ENCODE results near the gene SLC10A7. TPM values are rescaled to one million over a fixed set of nuclear protein-coding genes. Genes with fewer than 3 reads are reported as not detected.

SLC10A7 gene
- total and polyA plus RNA-seq, 2 of the 4 experiments (the other 2 are of a cell fraction): 5.2 to 8.4 TPM

GRCh38 chr4:146435962-146436361 is 85.8 kb downstream of the SLC10A7 start:
- Histone ChIP-seq H3K27ac (ENCODE audit: insufficient read depth, low read length) (no peak overlapping the region), H4K20me1 (ENCODE audit: insufficient read depth, low read length) (no peaks in the 10 kb centered on the region), H3K27me3 (ENCODE audit: control insufficient read depth, insufficient read depth, low read length) (no peaks in the 10 kb centered on the region), H3K18ac (ENCODE audit: low read depth, low read length) (no peak overlapping the region), H3K4ac (ENCODE audit: low read depth, low read length) (no peak overlapping the region), H3K56ac (ENCODE audit: extremely low read depth, insufficient read depth, low read length) (no peak overlapping the region), H2AFZ (replicated peaks; ENCODE audit: low read length, poor library complexity) (no peak overlapping the region), H3K23ac (ENCODE audit: low read depth, low read length) (no peak overlapping the region), H3K79me1 (ENCODE audit: low read depth in 1 of 2, low read length in 2 of 2) (no peaks in the 10 kb centered on the region), H2AK9ac (replicated peaks; ENCODE audit: low read depth, low read length, poor library complexity) (no peak overlapping the region), H3K9me1 (ENCODE audit: insufficient read depth, low read length) (no peaks in the 10 kb centered on the region), H3K9me3 (ENCODE audit: control insufficient read depth, insufficient read depth, low read length) (no peaks in the 10 kb centered on the region), H3K4me2 (ENCODE audit: low read depth, low read length) (no peak overlapping the region), H2BK5ac (ENCODE audit: low read depth, low read length, poor library complexity, severe bottlenecking) (no peak overlapping the region), H2BK15ac (ENCODE audit: low read depth, low read length) (no peak overlapping the region), H3K14ac (replicated peaks; ENCODE audit: low read depth, low read length) (no peak overlapping the region), H4K91ac (ENCODE audit: insufficient read depth, low read depth, low read length) (no peak overlapping the region), H3K36me3 (ENCODE audit: control insufficient read depth, insufficient read depth, low read length) (no peaks in the 10 kb centered on the region), H3K4me1 (ENCODE audit: control insufficient read depth, insufficient read depth, low read length) (no peaks in the 10 kb centered on the region; the same call in 1 of the 2 replicates), H4K8ac (ENCODE audit: low read depth in 2 of 2, low read length in 2 of 2) (no peak overlapping the region), H3K4me3 (ENCODE audit: insufficient read depth, low read depth, low read length) (no peak overlapping the region), H2AK5ac (ENCODE audit: low read depth, low read length) (no peak overlapping the region), H4K5ac (ENCODE audit: low read depth, low read length) (no peak overlapping the region), H2BK120ac (ENCODE audit: low read depth, low read length) (no peak overlapping the region), H2BK20ac (ENCODE audit: low read depth, low read length) (no peak overlapping the region), H3K9ac (ENCODE audit: low read depth, low read length) (no peak overlapping the region)
- in situ Hi-C loops (cut with MboI; ENCODE audit: low sequenced_read_pairs): no loop called here
- BruUV-seq (replicated peaks): no TSS peak
- DNase-seq (no peak), ATAC-seq (ENCODE audit: low read depth) (no peak)
- no peak for TF ChIP-seq CTCF (conservative IDR thresholded peaks at IDR 0.05; ENCODE audit: low read depth, low read length)
- intact Hi-C loops (cut with micrococcal nuclease): no loop called here
- ChIA-PET CTCF (interaction anchor here (0.7 kb wide), 1 partner anchor 1609 kb away, joined by 4 read pairs; no protein-coding TSS in a partner anchor), POLR2A (ENCODE audit: unreplicated experiment) (no interaction called here)
- dilution Hi-C loops (cut with HindIII; ENCODE audit: low sequenced_read_pairs, unreplicated experiment): no loop called here
